NCI-H2171 (cell line): ENCODE measurements around the gene ADORA1.

ENCODE experiments used
- DNase-seq: peaks from one replicate; lab custom pipeline; 2025; lab: John Stamatoyannopoulos, UW

ADORA1 gene

DNA sequence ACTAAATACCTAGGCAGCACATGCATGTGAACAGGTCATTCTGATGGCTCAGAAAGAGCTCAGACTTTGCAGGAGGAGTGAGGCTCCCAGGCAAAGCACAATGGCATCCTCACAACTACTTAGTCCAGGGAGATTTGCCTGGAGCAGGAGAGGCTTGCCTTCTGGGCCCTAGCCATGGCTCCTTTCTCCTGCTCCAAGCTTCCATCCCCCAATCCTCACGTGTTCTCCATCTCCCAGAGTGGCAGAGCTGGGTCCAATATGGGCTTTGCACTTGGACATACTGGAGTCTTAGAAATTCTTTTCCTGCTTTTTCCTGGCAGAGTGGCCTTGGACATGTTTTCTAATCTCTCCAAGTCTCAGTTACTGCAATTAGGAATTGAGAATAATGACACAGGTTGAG is 32.3 kb downstream of the ADORA1 start:
- no peak for DNase-seq

DNA sequence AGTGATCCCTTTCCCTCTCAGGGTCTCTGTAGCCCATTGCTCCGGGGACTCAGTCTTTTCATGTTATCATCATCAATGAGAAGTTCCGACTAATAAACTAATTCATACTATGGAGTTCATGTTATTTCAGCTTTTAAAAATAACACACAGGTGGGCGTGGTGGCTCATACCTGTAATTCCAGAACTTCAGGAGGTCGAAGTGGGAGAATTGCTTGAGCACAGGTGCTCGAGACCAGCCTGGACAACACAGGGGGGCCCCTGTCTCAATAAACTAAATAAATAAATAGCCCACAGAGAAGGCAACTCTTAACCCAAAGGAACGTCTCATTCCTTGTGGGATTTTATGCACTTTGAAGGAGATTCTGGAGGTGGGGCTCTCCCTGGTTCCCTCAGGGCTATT is 33.6 kb downstream of the ADORA1 start:
- DNase-seq: no peak

DNA sequence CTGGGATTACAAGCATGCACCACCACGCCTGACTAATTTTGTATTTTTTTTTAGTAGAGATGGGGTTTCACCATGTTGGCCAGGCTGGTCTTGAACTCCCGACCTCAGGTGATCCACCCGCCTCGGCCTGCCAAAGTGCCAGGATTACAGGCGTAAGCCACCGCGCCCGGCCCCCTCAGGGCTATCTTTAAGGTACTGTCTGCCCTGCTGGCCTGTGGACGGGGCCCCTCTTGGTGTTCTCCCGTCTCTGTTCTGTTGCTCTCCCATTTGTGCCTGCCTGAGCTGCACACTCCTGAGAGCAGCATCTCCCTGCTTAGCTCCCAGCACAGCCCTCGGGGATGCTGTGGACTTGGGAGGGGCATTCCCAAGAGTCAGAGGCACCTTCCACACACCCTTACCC is 34.2 kb downstream of the ADORA1 start:
- no peak for DNase-seq

DNA sequence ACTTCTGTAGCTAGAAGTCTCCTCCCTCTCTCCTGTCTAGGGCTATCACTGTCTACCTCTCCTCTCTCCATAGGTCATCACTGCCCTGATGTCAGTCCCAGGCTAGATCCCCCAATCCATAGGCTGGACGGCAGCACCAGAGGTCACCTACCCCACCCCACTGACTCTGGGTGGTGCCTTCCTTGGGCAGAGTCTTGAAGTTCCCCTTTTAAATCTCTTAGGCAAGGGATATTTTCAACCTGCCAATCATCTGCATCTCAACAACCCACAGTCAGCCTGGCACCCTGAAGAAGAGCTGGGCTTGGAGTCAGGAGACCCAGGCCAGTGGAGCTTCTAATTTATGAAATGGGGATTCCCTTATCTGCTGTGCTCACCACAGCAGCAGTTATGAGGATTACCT is 34.9 kb downstream of the ADORA1 start:
- no peak for DNase-seq

DNA sequence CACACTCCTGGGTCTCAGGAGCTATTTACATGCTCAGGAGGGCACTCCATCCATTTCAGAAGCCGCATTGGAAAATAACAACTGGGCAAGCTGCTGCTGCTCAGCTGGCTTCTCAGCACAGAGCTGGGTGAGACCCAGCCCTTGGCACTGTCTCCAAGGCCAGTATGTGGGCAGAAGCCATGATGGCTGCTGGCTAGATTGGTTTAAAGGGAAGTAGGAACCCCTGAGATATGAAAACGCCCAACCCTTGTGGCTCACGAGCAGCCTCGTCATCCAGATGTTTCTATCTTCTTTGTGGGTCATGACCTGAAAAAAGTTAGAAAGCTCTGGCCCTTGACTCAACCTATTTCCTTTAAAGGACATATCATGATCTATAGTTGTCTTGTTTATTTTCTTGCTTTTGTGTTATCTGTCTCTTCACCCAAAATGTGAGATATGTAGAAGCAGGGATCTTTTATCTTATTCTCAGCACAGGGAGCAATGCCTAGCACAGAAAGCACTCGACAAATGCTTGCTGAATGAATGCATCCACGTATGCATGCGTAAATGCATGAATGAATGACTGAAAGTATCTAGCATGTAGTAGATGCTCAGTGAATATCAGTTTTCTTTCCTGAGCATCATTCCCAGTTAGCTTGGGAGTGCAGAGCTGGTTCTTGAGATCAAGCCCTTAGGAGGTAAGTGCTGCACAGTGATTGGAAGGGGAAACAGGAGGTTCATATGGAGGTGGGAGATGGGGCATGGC is 36.5 kb downstream of the ADORA1 start:
- DNase-seq: no peak

DNA sequence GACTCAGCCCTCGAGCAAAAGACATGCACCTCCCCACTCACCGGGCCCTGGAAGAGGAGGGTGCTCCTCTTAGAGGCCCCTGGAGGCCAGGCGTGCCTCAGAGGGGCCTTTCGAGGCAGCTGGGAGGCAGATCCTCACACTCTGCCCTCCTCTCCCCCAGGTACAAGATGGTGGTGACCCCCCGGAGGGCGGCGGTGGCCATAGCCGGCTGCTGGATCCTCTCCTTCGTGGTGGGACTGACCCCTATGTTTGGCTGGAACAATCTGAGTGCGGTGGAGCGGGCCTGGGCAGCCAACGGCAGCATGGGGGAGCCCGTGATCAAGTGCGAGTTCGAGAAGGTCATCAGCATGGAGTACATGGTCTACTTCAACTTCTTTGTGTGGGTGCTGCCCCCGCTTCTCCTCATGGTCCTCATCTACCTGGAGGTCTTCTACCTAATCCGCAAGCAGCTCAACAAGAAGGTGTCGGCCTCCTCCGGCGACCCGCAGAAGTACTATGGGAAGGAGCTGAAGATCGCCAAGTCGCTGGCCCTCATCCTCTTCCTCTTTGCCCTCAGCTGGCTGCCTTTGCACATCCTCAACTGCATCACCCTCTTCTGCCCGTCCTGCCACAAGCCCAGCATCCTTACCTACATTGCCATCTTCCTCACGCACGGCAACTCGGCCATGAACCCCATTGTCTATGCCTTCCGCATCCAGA is 37.7 kb downstream of the ADORA1 start:
- no peak for DNase-seq

DNA sequence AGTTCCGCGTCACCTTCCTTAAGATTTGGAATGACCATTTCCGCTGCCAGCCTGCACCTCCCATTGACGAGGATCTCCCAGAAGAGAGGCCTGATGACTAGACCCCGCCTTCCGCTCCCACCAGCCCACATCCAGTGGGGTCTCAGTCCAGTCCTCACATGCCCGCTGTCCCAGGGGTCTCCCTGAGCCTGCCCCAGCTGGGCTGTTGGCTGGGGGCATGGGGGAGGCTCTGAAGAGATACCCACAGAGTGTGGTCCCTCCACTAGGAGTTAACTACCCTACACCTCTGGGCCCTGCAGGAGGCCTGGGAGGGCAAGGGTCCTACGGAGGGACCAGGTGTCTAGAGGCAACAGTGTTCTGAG is 38.3 kb downstream of the ADORA1 start:
- DNase-seq: no peak

DNA sequence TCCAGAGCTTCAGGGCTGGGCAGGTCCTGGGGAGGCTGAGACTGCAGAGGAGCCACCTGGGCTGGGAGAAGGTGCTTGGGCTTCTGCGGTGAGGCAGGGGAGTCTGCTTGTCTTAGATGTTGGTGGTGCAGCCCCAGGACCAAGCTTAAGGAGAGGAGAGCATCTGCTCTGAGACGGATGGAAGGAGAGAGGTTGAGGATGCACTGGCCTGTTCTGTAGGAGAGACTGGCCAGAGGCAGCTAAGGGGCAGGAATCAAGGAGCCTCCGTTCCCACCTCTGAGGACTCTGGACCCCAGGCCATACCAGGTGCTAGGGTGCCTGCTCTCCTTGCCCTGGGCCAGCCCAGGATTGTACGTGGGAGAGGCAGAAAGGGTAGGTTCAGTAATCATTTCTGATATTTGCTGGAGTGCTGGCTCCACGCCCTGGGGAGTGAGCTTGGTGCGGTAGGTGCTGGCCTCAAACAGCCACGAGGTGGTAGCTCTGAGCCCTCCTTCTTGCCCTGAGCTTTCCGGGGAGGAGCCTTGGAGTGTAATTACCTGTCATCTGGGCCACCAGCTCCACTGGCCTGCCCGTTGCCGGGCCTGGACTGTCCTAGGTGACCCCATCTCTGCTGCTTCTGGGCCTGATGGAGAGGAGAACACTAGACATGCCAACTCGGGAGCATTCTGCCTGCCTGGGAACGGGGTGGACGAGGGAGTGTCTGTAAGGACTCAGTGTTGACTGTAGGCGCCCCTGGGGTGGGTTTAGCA is 38.8 kb downstream of the ADORA1 start:
- DNase-seq: no peak

- DNase-seq: no peak
Measured at GRCh38 chr1:203167026-203167912, 39.7 kb downstream of the ADORA1 start.

GRCh38 chr1:203167913-203168200 is 40.3 kb downstream of the ADORA1 start:
- no peak for DNase-seq

GRCh38 chr1:203168256-203168786 is 40.8 kb downstream of the ADORA1 start:
- DNase-seq: no peak

GRCh38 chr1:203168991-203169390 is 41.5 kb downstream of the ADORA1 start:
- no peak for DNase-seq

- no peak for DNase-seq
Measured at GRCh38 chr1:203169770-203170520, 42.4 kb downstream of the ADORA1 start.

DNA sequence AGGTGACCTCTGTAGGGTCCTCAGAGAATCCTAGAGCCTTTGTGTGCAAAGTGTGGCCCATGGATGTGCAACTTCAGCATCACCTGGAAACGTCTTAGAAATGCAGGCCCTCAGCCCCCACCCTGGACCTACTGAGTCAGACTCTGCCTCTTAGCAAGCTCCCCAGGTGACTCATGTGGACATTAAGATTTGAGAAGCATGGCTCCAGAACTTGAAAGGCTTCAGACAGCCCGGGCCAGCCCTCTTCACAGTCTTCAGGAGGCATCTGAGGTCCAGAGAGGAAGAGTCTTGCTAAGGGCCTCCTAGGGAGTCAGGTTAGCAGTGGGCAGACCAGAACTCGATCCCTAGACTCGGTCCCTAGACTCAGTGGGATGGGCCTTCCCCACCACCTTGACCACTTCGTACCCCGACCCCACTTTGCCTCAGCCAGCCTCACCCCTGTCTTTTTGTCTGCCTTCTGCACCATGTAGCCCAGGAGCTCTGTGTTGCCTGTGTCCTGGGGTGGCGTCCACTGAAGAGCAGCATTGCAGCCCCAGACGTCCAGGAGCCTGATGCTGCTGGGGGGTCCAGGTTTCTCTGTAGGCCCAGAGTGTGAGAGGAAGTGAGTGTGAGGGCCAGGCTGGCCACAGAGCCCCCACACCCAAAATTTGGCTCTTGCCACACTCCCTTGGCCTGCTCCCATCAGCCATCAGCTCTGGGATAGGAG is 43.3 kb downstream of the ADORA1 start:
- no peak for DNase-seq

DNA sequence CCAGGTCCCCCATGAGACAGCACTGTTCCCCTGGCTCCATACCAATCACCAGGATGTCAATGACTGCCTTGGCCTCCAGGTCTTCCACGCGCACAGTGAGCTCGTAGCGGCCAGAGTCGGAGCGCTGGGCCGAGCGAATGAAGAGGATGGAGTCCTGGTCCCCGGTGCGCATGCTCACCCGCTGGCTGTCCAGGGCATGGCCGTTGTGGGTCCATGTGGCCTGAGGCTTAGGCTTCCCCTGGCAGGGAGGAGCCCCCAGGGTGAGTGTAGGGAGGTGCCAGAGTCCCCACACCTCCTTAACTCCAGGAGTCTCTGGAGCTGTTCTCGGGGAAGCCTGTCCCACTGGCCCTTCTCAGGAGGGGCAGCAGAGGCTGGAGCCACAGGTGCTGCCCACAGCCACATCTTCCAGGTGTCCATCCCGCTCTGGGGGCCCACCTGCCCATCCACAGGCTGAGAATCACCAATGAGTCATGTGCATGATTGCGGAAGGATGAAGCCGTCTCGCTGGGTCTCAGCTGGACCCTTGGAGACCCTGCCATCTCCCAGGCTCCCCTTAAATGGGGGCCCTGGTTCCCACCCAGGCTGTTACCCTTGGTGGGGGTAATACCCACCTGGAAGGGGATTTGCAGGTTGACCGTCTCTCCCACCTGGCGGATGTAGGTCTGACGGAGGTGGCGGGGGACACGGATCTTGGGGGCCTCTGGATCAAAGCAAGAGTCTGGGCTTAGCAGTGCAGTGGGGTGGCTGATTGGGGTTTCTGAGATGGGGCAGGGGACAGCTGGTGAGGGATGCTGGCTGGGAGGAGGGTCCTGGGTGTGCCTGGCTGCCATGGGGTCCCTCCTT is 44.0 kb downstream of the ADORA1 start:
- no peak for DNase-seq

DNA sequence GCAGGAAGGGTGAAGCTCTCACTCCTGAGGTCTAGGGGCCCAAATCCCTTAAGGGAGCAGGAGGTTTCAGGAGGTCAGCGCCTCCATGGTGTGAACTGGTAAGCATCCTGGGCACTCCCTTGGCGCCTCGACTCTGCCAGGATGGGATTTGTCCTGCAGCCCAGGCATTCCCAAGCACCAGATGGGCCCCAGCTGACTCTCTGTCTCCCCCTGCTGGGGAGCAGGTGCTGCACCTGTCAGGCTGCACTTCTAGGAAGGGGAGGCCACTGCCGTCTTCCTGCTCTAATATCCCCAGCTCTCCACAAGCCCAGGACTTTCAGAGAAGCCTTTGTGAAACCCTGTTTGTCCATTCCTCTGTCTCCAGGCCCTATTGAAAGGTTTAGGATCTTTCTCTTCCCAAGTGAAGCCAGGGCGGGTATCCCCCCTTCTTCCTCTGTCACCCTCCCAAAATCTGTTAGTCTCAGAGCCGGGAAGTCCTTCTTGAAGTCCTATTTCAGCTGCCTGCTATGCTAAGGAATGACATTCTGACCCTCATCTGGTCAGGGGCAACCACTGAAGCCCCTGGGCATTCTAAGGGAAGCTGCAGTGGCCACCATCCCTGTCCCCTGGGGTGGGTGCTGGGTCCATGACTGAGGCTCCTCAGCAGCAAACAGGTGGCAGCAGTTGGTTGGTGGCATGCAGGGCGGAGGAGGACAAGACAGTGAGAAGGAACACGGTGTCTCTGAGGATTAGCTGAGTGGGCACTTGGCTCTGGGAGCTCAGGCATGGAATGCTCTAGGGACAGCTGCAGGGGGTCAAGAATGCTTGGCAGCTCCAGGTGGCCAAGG is 44.9 kb downstream of the ADORA1 start:
- peak; percentile 52 for DNase-seq

DNA sequence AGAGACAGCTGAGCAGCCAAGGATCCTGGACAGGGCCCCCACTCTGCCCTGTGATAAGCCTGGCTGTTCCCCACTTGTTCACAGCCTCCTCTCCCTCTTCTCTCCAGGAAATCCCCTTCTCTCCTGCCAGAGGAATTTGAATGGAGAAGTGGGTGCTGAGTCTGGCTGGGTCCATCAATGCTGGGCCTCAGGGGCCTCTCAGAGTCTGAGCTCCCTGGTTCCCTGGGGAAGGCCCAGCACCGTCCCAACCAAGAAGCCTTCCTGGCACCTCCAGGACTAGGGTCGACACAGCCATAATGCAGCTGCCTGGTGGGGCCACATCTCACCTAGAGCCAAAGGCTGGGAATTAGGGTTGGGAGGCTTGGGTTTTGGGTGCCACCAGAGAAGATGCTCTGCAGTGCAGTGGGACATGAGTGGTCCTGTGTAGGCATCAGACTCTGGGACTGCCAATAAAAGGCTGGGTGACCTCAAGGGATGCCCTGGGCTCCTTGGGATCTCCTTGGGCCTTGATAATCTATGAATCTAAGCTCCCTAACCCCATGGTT is 45.6 kb downstream of the ADORA1 start:
- DNase-seq: no peak

DNA sequence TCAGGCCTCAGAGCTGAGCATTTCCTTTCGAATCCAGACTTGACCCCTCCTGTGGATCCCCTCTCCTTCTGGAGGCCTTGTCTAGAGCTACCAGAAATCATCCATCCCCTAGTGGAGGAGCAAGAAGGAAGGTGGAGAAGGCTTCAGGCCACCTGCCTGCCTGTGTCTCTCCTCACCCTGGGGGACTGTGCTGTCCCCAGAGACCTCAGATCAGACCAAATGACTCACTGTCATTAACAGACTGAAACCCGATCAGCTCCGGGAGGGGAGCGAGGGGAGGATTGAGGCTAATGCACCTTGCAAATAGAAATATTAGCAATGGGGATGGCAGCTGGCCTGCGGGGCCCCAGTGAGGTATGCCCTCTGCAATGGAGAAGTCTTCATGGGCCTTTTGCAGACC is 46.0 kb downstream of the ADORA1 start:
- DNase-seq: peak; percentile 92
